Liver (tissue), 9 donors: Measurements from ENCODE around the gene TMTC4. TPM values are rescaled to one million over a fixed set of nuclear protein-coding genes. Genes with fewer than 3 reads are reported as not detected.

Experiments used
- DNase-seq: peaks from one replicate; pipeline ENCODE4 v3.0.0-alpha.2; 2017; ENCODE audit warnings: low spot score
- H3K27ac ChIP-seq, 2 donors: one replicate each; pipeline ENCODE4 v1.7.0; 2013; ENCODE audit warnings: inconsistent platforms in 2 of 2, low read length in 2 of 2, control low read depth in 1 of 2, low read depth in 1 of 2, mild to moderate bottlenecking in 1 of 2
- H3K27me3 ChIP-seq, 4 donors: one replicate each; pipeline versions ENCODE4 v1.6.1 to v1.7.0; 2013; ENCODE audit warnings: low read length in 3 of 4, inconsistent platforms in 1 of 4, mild to moderate bottlenecking in 1 of 4, moderate library complexity in 1 of 4; ENCODE audit not compliant: control insufficient read depth in 4 of 4, insufficient read depth in 4 of 4
- H3K36me3 ChIP-seq, 4 donors: one replicate each; pipeline versions ENCODE4 v1.6.1 to v1.7.0; 2013; ENCODE audit warnings: low read length in 3 of 4, mild to moderate bottlenecking in 3 of 4, low read depth in 1 of 4, moderate library complexity in 1 of 4; ENCODE audit not compliant: control insufficient read depth in 4 of 4, insufficient read depth in 3 of 4
- H3K4me1 ChIP-seq, 4 donors: one replicate each; pipeline versions ENCODE4 v1.6.1 to v1.7.0; 2013; ENCODE audit warnings: low read length in 3 of 4, mild to moderate bottlenecking in 3 of 4, moderate library complexity in 1 of 4; ENCODE audit not compliant: control insufficient read depth in 4 of 4, insufficient read depth in 4 of 4
- H3K4me3 ChIP-seq, 3 donors: one replicate each; pipeline versions ENCODE4 v1.6.1 to v1.7.0; 2013; ENCODE audit warnings: low read length in 3 of 3, control low read depth in 1 of 3, low read depth in 1 of 3, mild to moderate bottlenecking in 1 of 3
- H3K9ac ChIP-seq, 2 donors: one replicate each; pipeline ENCODE4 v1.7.0; 2013; ENCODE audit warnings: low read length in 2 of 2, mild to moderate bottlenecking in 2 of 2, moderate library complexity in 2 of 2, control low read depth in 1 of 2, low read depth in 1 of 2
- H3K9me3 ChIP-seq, 4 donors: one replicate each; pipeline versions ENCODE4 v1.6.1 to v1.7.0; 2013; ENCODE audit warnings: low read length in 3 of 4; ENCODE audit not compliant: control insufficient read depth in 4 of 4
- ATF3 ChIP-seq: IDR thresholded peaks from 2 replicates; pipeline ENCODE4 v1.6.1; 2016; ENCODE audit warnings: antibody characterized with exemption
- CTCF ChIP-seq: fragments of 150-350 bp; IDR thresholded peaks from 2 replicates; pipeline ENCODE4 v1.5.1; 2017; ENCODE audit warnings: improper control_type of control experiment, low read depth, low read length; ENCODE audit not compliant: missing input control
- EGR1 ChIP-seq, 2 donors: IDR thresholded peaks; 2 replicates each; pipeline ENCODE4 v1.6.1; 2016 to 2018; ENCODE audit warnings: antibody characterized with exemption in 2 of 2, low read depth in 2 of 2
- FOXA1 ChIP-seq: IDR thresholded peaks from 2 replicates; pipeline ENCODE4 v1.6.1; 2016; ENCODE audit warnings: antibody characterized with exemption
- FOXA2 ChIP-seq: IDR thresholded peaks from 2 replicates; pipeline ENCODE4 v1.6.1; 2016; ENCODE audit warnings: antibody characterized with exemption
- GABPA ChIP-seq, 2 donors: IDR thresholded peaks in 1 of 2; conservative IDR thresholded peaks in 1 of 2; 2 replicates each; pipeline ENCODE4 v1.6.1; 2016; ENCODE audit warnings: antibody characterized with exemption in 2 of 2, mild to moderate bottlenecking in 1 of 2, moderate library complexity in 1 of 2
- HNF4A ChIP-seq, 2 donors: conservative IDR thresholded peaks; 2 replicates each; pipeline ENCODE4 v1.6.1; 2016; ENCODE audit warnings: antibody characterized with exemption in 2 of 2, mild to moderate bottlenecking in 2 of 2
- HNF4G ChIP-seq: IDR thresholded peaks from 2 replicates; pipeline ENCODE4 v1.6.1; 2016; ENCODE audit warnings: antibody characterized with exemption
- JUND ChIP-seq, 2 donors: IDR thresholded peaks; 2 replicates each; pipeline ENCODE4 v1.6.1; 2016; ENCODE audit warnings: antibody characterized with exemption in 2 of 2
- MAX ChIP-seq: IDR thresholded peaks from 2 replicates; pipeline ENCODE4 v1.6.1; 2016; ENCODE audit warnings: antibody characterized with exemption
- NR2F2 ChIP-seq: IDR thresholded peaks from 2 replicates; pipeline ENCODE4 v1.6.1; 2016; ENCODE audit warnings: antibody characterized with exemption
- RAD21 ChIP-seq, 2 donors: IDR thresholded peaks; 2 replicates each; pipeline ENCODE4 v1.6.1; 2016; ENCODE audit warnings: antibody characterized with exemption in 2 of 2, mild to moderate bottlenecking in 2 of 2
- REST ChIP-seq: IDR thresholded peaks from 2 replicates; pipeline ENCODE4 v1.6.1; 2016; ENCODE audit warnings: antibody characterized with exemption, mild to moderate bottlenecking
- RXRA ChIP-seq, 2 donors: IDR thresholded peaks; 2 replicates each; pipeline ENCODE4 v1.6.1; 2017 to 2018; ENCODE audit warnings: antibody characterized with exemption in 2 of 2, mild to moderate bottlenecking in 1 of 2
- SP1 ChIP-seq: IDR thresholded peaks from 2 replicates; pipeline ENCODE4 v1.6.1; 2018; ENCODE audit warnings: antibody characterized with exemption, mild to moderate bottlenecking
- TAF1 ChIP-seq: conservative IDR thresholded peaks from 2 replicates; pipeline ENCODE4 v1.6.1; 2016; ENCODE audit warnings: antibody characterized with exemption, mild to moderate bottlenecking
- YY1 ChIP-seq: IDR thresholded peaks from 2 replicates; pipeline ENCODE4 v1.6.1; 2016; ENCODE audit warnings: antibody characterized with exemption, mild to moderate bottlenecking
- ZBTB33 ChIP-seq: IDR thresholded peaks from 2 replicates; pipeline ENCODE4 v1.6.1; 2016; ENCODE audit warnings: antibody characterized with exemption
- WGBS: extraction: QIAGEN DNeasy Blood & Tissue Kit; methylation state at CpG from one replicate; pipeline ENCODE4 v1.1.7; 2013; 5-methylcytosine and 5-hydroxymethylcytosine counted together
- polyA plus RNA-seq, 2 donors: library from polyadenylated mRNA; stranded (reverse) in 1 of 2; unstranded in 1 of 2; fragments of 200-250 nt in 1 of 2; fragments of >200 nt in 1 of 2; fragmentation: Nextera tagmentation in 1 of 2; extraction: Ambion mirVana in 1 of 2; gene quantifications; one replicate each; pipeline versions ENCODE4 v1.2.1 to v1.2.3, GENCODE V29; 2013 to 2015
- total RNA-seq, 2 donors: library from RNA; depleted of rRNA; stranded (reverse); fragments of >200 nt; gene quantifications; one replicate each; pipeline ENCODE4 v1.2.3, GENCODE V29; 2014
- donor health status: healthy.
- donor health status: healthy.
- donor health status: healthy.
- donor health status: healthy.
- donor health status: healthy.

Gene TMTC4
- total and polyA plus RNA-seq, 4 donors, result 7.3 to 26.4 (median 12.3) TPM

- no peaks in the 10 kb centered on the region for H3K36me3 ChIP-seq
- 82% methylated on average over 9 of the region's 9 CpGs for WGBS
- no peak overlapping the region for H3K9ac ChIP-seq
- H3K27me3 ChIP-seq, result no peaks in the 10 kb centered on the region
- H3K27ac ChIP-seq, result no peak overlapping the region
- TF ChIP-seq RAD21 (IDR thresholded peaks at IDR 0.05) (no peak), NR2F2 (no peak), YY1 (no peak), EGR1 (IDR thresholded peaks at IDR 0.05; ENCODE audit: low read depth in 2 of 2) (no peak), REST (no peak), JUND (IDR thresholded peaks at IDR 0.05) (no peak), RXRA (IDR thresholded peaks at IDR 0.05) (no peak)
- no peak overlapping the region for H3K4me3 ChIP-seq
- peaks cover 0 to 2% (median 0%) of the 10 kb centered on the region in 4 donors for H3K9me3 ChIP-seq
- no peak for DNase-seq
- H3K4me1 ChIP-seq, result no peaks in the 10 kb centered on the region
Observed at GRCh38 chr13:100594255-100594654, 80.3 kb downstream of the TMTC4 start.

- TF ChIP-seq FOXA1, result no peak
- TF ChIP-seq EGR1 (IDR thresholded peaks at IDR 0.05; ENCODE audit: low read depth in 2 of 2), result no peak
- TF ChIP-seq NR2F2, result no peak
- TF ChIP-seq ATF3, result no peak
- TF ChIP-seq JUND (IDR thresholded peaks at IDR 0.05), result no peak
- TF ChIP-seq HNF4A (conservative IDR thresholded peaks at IDR 0.05), result no peak
- TF ChIP-seq ZBTB33, result no peak
- TF ChIP-seq CTCF, result no peak
- no peak for TF ChIP-seq FOXA2
- no peak for TF ChIP-seq HNF4G
- no peak for TF ChIP-seq SP1
- no peak for TF ChIP-seq REST
- TF ChIP-seq TAF1, result no peak
- TF ChIP-seq RAD21 (IDR thresholded peaks at IDR 0.05), result no peak
- no peak for TF ChIP-seq GABPA (IDR thresholded peaks at IDR 0.05 in 1 of 2, conservative IDR thresholded peaks at IDR 0.05 in 1 of 2)
- TF ChIP-seq YY1, result no peak
- TF ChIP-seq MAX, result no peak
- H3K27me3 ChIP-seq, result no peaks in the 10 kb centered on the region
- H3K9ac ChIP-seq, result no peak overlapping the region
- no peak overlapping the region for H3K27ac ChIP-seq
- DNase-seq, result no peak
- no peaks in the 10 kb centered on the region for H3K9me3 ChIP-seq
- H3K36me3 ChIP-seq, result peaks cover 0 to 1% (median 0%) of the 10 kb centered on the region in 4 donors
- no peak overlapping the region for H3K4me3 ChIP-seq
- peaks cover 0 to 6% (median 2%) of the 10 kb centered on the region in 4 donors for H3K4me1 ChIP-seq
- 80% methylated on average over 6 of the region's 6 CpGs for WGBS
Observed at GRCh38 chr13:100589178-100589725, 85.3 kb downstream of the TMTC4 start.
